ENCODE data around the gene C16orf89.

The C16orf89 gene

GRCh38 chr16:5003828-5004227 lies 61.9 kb downstream of the C16orf89 start:
- DNase-seq (ENCODE audit: low spot score), result no peak

DNA sequence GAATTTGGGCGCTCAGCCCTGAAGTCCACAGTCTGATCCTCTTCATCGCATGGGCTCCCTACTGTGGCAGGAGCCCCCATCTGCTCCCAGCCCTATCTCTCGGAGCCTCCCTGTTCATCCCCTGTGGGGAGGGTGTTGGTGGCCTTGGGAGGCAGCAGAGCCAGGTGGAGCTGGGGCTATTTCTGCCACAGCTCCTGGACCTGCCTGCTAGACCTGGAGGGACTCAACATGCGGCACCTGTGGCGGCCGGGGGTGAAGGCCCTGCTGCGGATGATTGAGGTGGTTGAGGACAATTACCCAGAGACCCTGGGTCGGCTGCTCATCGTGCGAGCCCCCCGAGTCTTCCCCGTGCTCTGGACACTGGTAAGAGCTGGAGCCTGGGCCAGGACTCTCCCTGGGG lies 62.5 kb downstream of the C16orf89 start:
- no peak for DNase-seq (ENCODE audit: low spot score)

GRCh38 chr16:5002699-5003143 lies 63.0 kb downstream of the C16orf89 start:
- DNase-seq (ENCODE audit: low spot score), result no peak

GRCh38 chr16:5001986-5002385 lies 63.8 kb downstream of the C16orf89 start:
- no peak for DNase-seq (ENCODE audit: low spot score)

- no peak for DNase-seq (ENCODE audit: low spot score)
Observed at GRCh38 chr16:5001571-5001970, 64.2 kb downstream of the C16orf89 start.

GRCh38 chr16:5000573-5001001 lies 65.2 kb downstream of the C16orf89 start:
- no peak for DNase-seq (ENCODE audit: low spot score)

- no peak for DNase-seq (ENCODE audit: low spot score)
Observed at GRCh38 chr16:4994719-4995434, 70.9 kb downstream of the C16orf89 start.

Measured in activated CD4-positive, alpha-beta T cell treated with anti-CD3 and anti-CD28 coated beads, Interleukin-2, Interleukin-4, amounts not matched to agents 100 ng/mL and 50 ng/mL, durations not matched to agents 16 hours and 8 hours (primary cell).